ENCODE measurements around the gene MYCBPAP.

MYCBPAP gene

GRCh38 chr17:50507871-50508572 is at the start of gene MYCBPAP:
TSS of gene MYCBPAP (plus strand) at chr17:50508439. CDS start at chr17:50508675, 236 bp downstream.
- DNase-seq (ENCODE audit: insufficient read length, low spot score): peak; percentile 67
- FAIRE-seq: no peak

- DNase-seq (ENCODE audit: insufficient read length, low spot score) (no peak), FAIRE-seq (no peak)
Observed at GRCh38 chr17:50458701-50459676, 49.2 kb upstream of the MYCBPAP start.

GRCh38 chr17:50459756-50460155 is 48.5 kb upstream of the MYCBPAP start:
- FAIRE-seq (no peak), DNase-seq (ENCODE audit: insufficient read length, low spot score) (no peak)

GRCh38 chr17:50460831-50461526 is 47.3 kb upstream of the MYCBPAP start:
- FAIRE-seq (no peak), DNase-seq (ENCODE audit: insufficient read length, low spot score) (no peak)

GRCh38 chr17:50461550-50462132 is 46.6 kb upstream of the MYCBPAP start:
- no peak for DNase-seq (ENCODE audit: insufficient read length, low spot score)

GRCh38 chr17:50462446-50462845 is 45.8 kb upstream of the MYCBPAP start:
- no peak for FAIRE-seq
- DNase-seq (ENCODE audit: insufficient read length, low spot score): no peak

More at GRCh38 chr17:50461550-50462132, 46.6 kb upstream of the MYCBPAP start:
- no peak for FAIRE-seq

GRCh38 chr17:50464121-50464520 is 44.1 kb upstream of the MYCBPAP start:
- no peak for FAIRE-seq
- no peak for DNase-seq (ENCODE audit: insufficient read length, low spot score)

GRCh38 chr17:50464736-50465135 is 43.5 kb upstream of the MYCBPAP start:
- FAIRE-seq: no peak
- no peak for DNase-seq (ENCODE audit: insufficient read length, low spot score)

GRCh38 chr17:50465171-50465570 is 43.1 kb upstream of the MYCBPAP start:
- no peak for DNase-seq (ENCODE audit: insufficient read length, low spot score)

GRCh38 chr17:50465635-50466034 is 42.6 kb upstream of the MYCBPAP start:
- no peak for FAIRE-seq
- DNase-seq (ENCODE audit: insufficient read length, low spot score): no peak

More at GRCh38 chr17:50465171-50465570, 43.1 kb upstream of the MYCBPAP start:
- FAIRE-seq: no peak

- FAIRE-seq (no peak), DNase-seq (ENCODE audit: insufficient read length, low spot score) (no peak)
Observed at GRCh38 chr17:50466371-50467113, 41.7 kb upstream of the MYCBPAP start.

GRCh38 chr17:50467114-50467854 is 41.0 kb upstream of the MYCBPAP start:
- FAIRE-seq (no peak), DNase-seq (ENCODE audit: insufficient read length, low spot score) (no peak)

GRCh38 chr17:50467855-50468303 is 40.4 kb upstream of the MYCBPAP start:
- DNase-seq (ENCODE audit: insufficient read length, low spot score): no peak
- no peak for FAIRE-seq

GRCh38 chr17:50468304-50469207 is 39.7 kb upstream of the MYCBPAP start, which contains the start of gene CHAD:
TSS of gene CHAD (minus strand) at chr17:50468880. CDS start at chr17:50468813, 67 bp downstream.
- no peak for FAIRE-seq
- DNase-seq (ENCODE audit: insufficient read length, low spot score): no peak

- FAIRE-seq: no peak
- DNase-seq (ENCODE audit: insufficient read length, low spot score): no peak
Observed at GRCh38 chr17:50469208-50469605, 39.0 kb upstream of the MYCBPAP start.

GRCh38 chr17:50469671-50470305 is 38.5 kb upstream of the MYCBPAP start:
- DNase-seq (ENCODE audit: insufficient read length, low spot score): no peak
- no peak for FAIRE-seq

GRCh38 chr17:50470426-50470825 is 37.8 kb upstream of the MYCBPAP start:
- no peak for DNase-seq (ENCODE audit: insufficient read length, low spot score)
- FAIRE-seq: no peak
